A549 (cell line): ENCODE results near the gene TRIOBP. TPM values are rescaled to one million over a fixed set of nuclear protein-coding genes. Genes with fewer than 3 reads are reported as not detected.

ENCODE experiments used
- ATAC-seq, 2 experiments: fragments of 200-7000 bp in 1 of 2; fragments of >200 bp in 1 of 2; cut with Nextera tagmentation in 1 of 2; cut with Tn5 transposase in 1 of 2; 3 replicates each; pipeline versions ENCODE4 v1.8.0 to v1.9.1; 2018 to 2020; ENCODE audit warnings: mild to moderate bottlenecking in 1 of 2, moderate library complexity in 1 of 2
- CTCF ChIA-PET: fragments of 300-600 bp; sonication (Branson Sonifier 250); formaldehyde crosslinking; extraction: SDS; loops from one replicate; lab custom pipeline; 2021; ENCODE audit warnings: antibody characterized with exemption, inconsistent platforms; lab: Yijun Ruan, JAX
- POLR2A ChIA-PET: fragments of 350-600 bp; formaldehyde crosslinking; extraction: SDS; loops from one replicate; lab custom pipeline; 2021; ENCODE audit warnings: antibody characterized with exemption, inconsistent platforms; lab: Yijun Ruan, JAX
- DNase-seq, 2 experiments: peaks; one replicate each; pipeline versions ENCODE4 v3.0.0 to v3.0.0-alpha.2; 2011 to 2016; ENCODE audit warnings: low read depth in 1 of 2, low spot score in 1 of 2
- FAIRE-seq: peaks from 2 replicates; lab custom pipeline; 2011; peaks lifted over from hg19 to GRCh38; lab: Jason Lieb, UNC
- H3K27ac ChIP-seq, 2 experiments: fragments of >200 bp; sonication (Bioruptor Twin); formaldehyde crosslinking; 3 replicates each; pipeline ENCODE4 v1.5.1; 2016 to 2017
- H3K4me1 ChIP-seq: fragments of >200 bp; sonication (Bioruptor Twin); formaldehyde crosslinking; 3 replicates; pipeline ENCODE4 v1.6.1; 2016
- H3K4me2 ChIP-seq: fragments of >200 bp; sonication (Bioruptor Twin); formaldehyde crosslinking; 3 replicates; pipeline ENCODE4 v1.6.1; 2016
- H3K4me3 ChIP-seq: fragments of >200 bp; sonication (Bioruptor Twin); formaldehyde crosslinking; 3 replicates; pipeline ENCODE4 v1.5.1; 2016
- H3K9me3 ChIP-seq: fragments of >200 bp; sonication (Bioruptor Twin); formaldehyde crosslinking; 3 replicates; pipeline ENCODE4 v1.6.1; 2016
- BHLHE40 ChIP-seq: IDR thresholded peaks from 2 replicates; pipeline ENCODE4 v1.6.1; 2012; ENCODE audit warnings: low read depth, low read length, inconsistent platforms
- CBX2 ChIP-seq: fragments of 200-600 bp; sonication (generic); IDR thresholded peaks from 2 replicates; pipeline ENCODE4 v1.6.1; 2016; ENCODE audit warnings: low read depth, mild to moderate bottlenecking, borderline replicate concordance
- CBX8 ChIP-seq: fragments of 200-600 bp; sonication (generic); IDR thresholded peaks from 2 replicates; pipeline ENCODE4 v1.6.1; 2016
- CEBPB ChIP-seq, 2 experiments: fragments of >200 bp in 1 of 2; sonication (Bioruptor Twin) in 1 of 2; formaldehyde crosslinking in 1 of 2; IDR thresholded peaks; 2 replicates each; pipeline ENCODE4 v1.6.1; 2012 to 2016
- CHD2 ChIP-seq: fragments of 150-350 bp; IDR thresholded peaks from 2 replicates; pipeline ENCODE4 v1.6.1; 2014; ENCODE audit warnings: low read length; ENCODE audit not compliant: partially characterized antibody
- CHD4 ChIP-seq: fragments of 200-600 bp; sonication (generic); IDR thresholded peaks from 2 replicates; pipeline ENCODE4 v1.6.1; 2016; ENCODE audit warnings: antibody characterized with exemption, mild to moderate bottlenecking, borderline replicate concordance
- EHF ChIP-seq: fragments of 250-450 bp; sonication (Bioruptor Pico); IDR thresholded peaks from 2 replicates; pipeline ENCODE4 v1.5.0; 2020; ENCODE audit warnings: mild to moderate bottlenecking
- EHMT2 ChIP-seq: fragments of 200-600 bp; sonication (generic); IDR thresholded peaks from 2 replicates; pipeline ENCODE4 v1.6.1; 2016; ENCODE audit warnings: antibody characterized with exemption, low read depth, mild to moderate bottlenecking, moderate library complexity
- ESRRA ChIP-seq: fragments of 150-350 bp; IDR thresholded peaks from 2 replicates; pipeline ENCODE4 v1.6.1; 2014; ENCODE audit warnings: mild to moderate bottlenecking, low read length, borderline replicate concordance
- FOSB ChIP-seq: fragments of 250-450 bp; sonication (Bioruptor Pico); IDR thresholded peaks from 2 replicates; pipeline ENCODE4 v1.5.0; 2020; ENCODE audit warnings: mild to moderate bottlenecking, moderate library complexity
- FOXS1 ChIP-seq: fragments of 250-450 bp; sonication (Bioruptor Pico); IDR thresholded peaks from 2 replicates; pipeline ENCODE4 v1.5.0; 2020; ENCODE audit warnings: mild to moderate bottlenecking, moderate library complexity
- GATA3 ChIP-seq: IDR thresholded peaks from 2 replicates; pipeline ENCODE4 v1.6.1; 2012; ENCODE audit warnings: borderline replicate concordance
- HDAC2 ChIP-seq: fragments of 200-600 bp; sonication (generic); IDR thresholded peaks from 2 replicates; pipeline ENCODE4 v1.6.1; 2016
- HEYL ChIP-seq: fragments of 250-450 bp; sonication (Bioruptor Pico); IDR thresholded peaks from 2 replicates; pipeline ENCODE4 v1.8.0; 2021; ENCODE audit warnings: mild to moderate bottlenecking, moderate library complexity
- HOXA7 ChIP-seq: fragments of 250-450 bp; sonication (Bioruptor Pico); IDR thresholded peaks from 2 replicates; pipeline ENCODE4 v1.5.0; 2020; ENCODE audit warnings: mild to moderate bottlenecking, moderate library complexity
- JUNB ChIP-seq: fragments of >200 bp; sonication (Bioruptor Twin); formaldehyde crosslinking; IDR thresholded peaks from 2 replicates; pipeline ENCODE4 v1.6.1; 2016
- KDM1A ChIP-seq: fragments of 200-600 bp; sonication (generic); IDR thresholded peaks from 2 replicates; pipeline ENCODE4 v1.6.1; 2016; ENCODE audit warnings: low read depth, mild to moderate bottlenecking
- MAZ ChIP-seq: fragments of 150-350 bp; IDR thresholded peaks from 2 replicates; pipeline ENCODE4 v1.6.1; 2014; ENCODE audit warnings: antibody characterized with exemption, low read depth, low read length, borderline replicate concordance
- NFE2L2 ChIP-seq: fragments of 150-350 bp; conservative IDR thresholded peaks from 2 replicates; pipeline ENCODE4 v1.6.1; 2014; ENCODE audit warnings: low read length
- NR3C1 ChIP-seq: fragments of >200 bp; sonication (Bioruptor Twin); formaldehyde crosslinking; IDR thresholded peaks from 3 replicates; pipeline ENCODE4 v1.6.1; 2017
- POLR2A ChIP-seq: IDR thresholded peaks from 2 replicates; pipeline ENCODE4 v1.6.1; 2012; ENCODE audit warnings: mild to moderate bottlenecking, low read length
- POLR2AphosphoS2 ChIP-seq: conservative IDR thresholded peaks from 2 replicates; pipeline ENCODE4 v1.6.1; 2012; ENCODE audit warnings: low read length, improper control_type of control experiment, inconsistent platforms
- SMC3 ChIP-seq: fragments of >200 bp; sonication (Bioruptor Twin); formaldehyde crosslinking; IDR thresholded peaks from 3 replicates; pipeline ENCODE4 v1.6.1; 2018; ENCODE audit warnings: inconsistent platforms
- SREBF2 ChIP-seq: fragments of 450-650 bp; IDR thresholded peaks from 2 replicates; pipeline ENCODE4 v1.6.1; 2014; ENCODE audit warnings: mild to moderate bottlenecking, moderate library complexity
- TFCP2L1 ChIP-seq: fragments of 250-450 bp; sonication (Bioruptor Pico); IDR thresholded peaks from 2 replicates; pipeline ENCODE4 v1.5.0; 2021; ENCODE audit warnings: mild to moderate bottlenecking
- TP53 ChIP-seq: fragments of 250-450 bp; sonication (Bioruptor Pico); IDR thresholded peaks from 2 replicates; pipeline ENCODE4 v1.5.0; 2021; ENCODE audit warnings: mild to moderate bottlenecking, moderate library complexity
- USF2 ChIP-seq: fragments of 450-650 bp; IDR thresholded peaks from 2 replicates; pipeline ENCODE4 v1.6.1; 2014; ENCODE audit warnings: antibody characterized with exemption
- ZC3H11A ChIP-seq: fragments of 450-650 bp; IDR thresholded peaks from 2 replicates; pipeline ENCODE4 v1.6.1; 2014; ENCODE audit warnings: antibody characterized with exemption, mild to moderate bottlenecking
- ZNF302 ChIP-seq: fragments of 250-450 bp; sonication (Bioruptor Pico); IDR thresholded peaks from 2 replicates; pipeline ENCODE4 v1.9.0; 2021; ENCODE audit warnings: inconsistent platforms, mild to moderate bottlenecking, moderate library complexity
- ZSCAN20 ChIP-seq: fragments of 250-450 bp; sonication (Bioruptor Pico); IDR thresholded peaks from 2 replicates; pipeline ENCODE4 v1.8.0; 2022; ENCODE audit warnings: mild to moderate bottlenecking, moderate library complexity
- WGBS: methylation state at CpG from one replicate; pipeline ENCODE4 v1.1.6; 2017; ENCODE audit errors: missing lambda C conversion rate; 5-methylcytosine and 5-hydroxymethylcytosine counted together
- polyA plus RNA-seq, 4 experiments: library from polyadenylated mRNA; depleted of rRNA in 3 of 4; stranded (reverse); fragments of >200 nt; fragmentation: RNase III in 1 of 4; extraction: RNeasy Plus Mini Kit Qiagen cat#74134 plus additional on column Dnase treatment in 1 of 4; gene quantifications; 2 replicates in 3 of 4; 3 replicates in 1 of 4; pipeline ENCODE4 v1.2.3, GENCODE V29; 2011 to 2017
- TF ChIP-seq, protein P1 (sequence below): fragments of 150-350 bp; IDR thresholded peaks from 2 replicates; pipeline ENCODE4 v1.6.1; 2014; ENCODE audit warnings: low read depth, mild to moderate bottlenecking, low read length
- TF ChIP-seq, protein P2 (sequence below): IDR thresholded peaks from 2 replicates; pipeline ENCODE4 v1.6.1; 2012

The TRIOBP gene
- polyA plus RNA-seq, 2 of the 4 experiments (the other 2 are of a cell fraction), result 15.7 to 26.0 TPM

GRCh38 chr22:37669586-37669985 lies 27.3 kb upstream of the TRIOBP start (continued):
- TF ChIP-seq EHF (CRISPR knock-in tag), result no peak
- no peak for TF ChIP-seq CBX8
- no peak for TF ChIP-seq CHD2
- TF ChIP-seq USF2, result no peak
- no peak for TF ChIP-seq EHMT2

GRCh38 chr22:37672206-37672919 lies 24.5 kb upstream of the TRIOBP start:
- H3K4me1 ChIP-seq, result peaks cover 6% of the 10 kb centered on the region; the same call in 2 of the 3 replicates
- 87% methylated on average over 15 of the region's 15 CpGs for WGBS
- ChIA-PET CTCF (interaction anchor here (0.6 to 15.2 kb wide), 6 partner anchors 10 to 639 kb away, joined by 3 to 152 read pairs (median 3); partner anchors contain the start of gene PDXP), POLR2A (no interaction called here)
- H3K4me2 ChIP-seq, result no peak overlapping the region
- H3K4me3 ChIP-seq, result no peak overlapping the region
- TF ChIP-seq JUNB (no peak), BHLHE40 (no peak), POLR2A (no peak), NR3C1 (no peak), TP53 (CRISPR knock-in tag) (no peak), CEBPB (IDR thresholded peaks at IDR 0.05) (no peak), SMC3 (no peak), FOSB (no peak), GATA3 (no peak), MAZ (no peak), ESRRA (no peak), CBX2 (no peak)
- TF ChIP-seq, protein P1, sequence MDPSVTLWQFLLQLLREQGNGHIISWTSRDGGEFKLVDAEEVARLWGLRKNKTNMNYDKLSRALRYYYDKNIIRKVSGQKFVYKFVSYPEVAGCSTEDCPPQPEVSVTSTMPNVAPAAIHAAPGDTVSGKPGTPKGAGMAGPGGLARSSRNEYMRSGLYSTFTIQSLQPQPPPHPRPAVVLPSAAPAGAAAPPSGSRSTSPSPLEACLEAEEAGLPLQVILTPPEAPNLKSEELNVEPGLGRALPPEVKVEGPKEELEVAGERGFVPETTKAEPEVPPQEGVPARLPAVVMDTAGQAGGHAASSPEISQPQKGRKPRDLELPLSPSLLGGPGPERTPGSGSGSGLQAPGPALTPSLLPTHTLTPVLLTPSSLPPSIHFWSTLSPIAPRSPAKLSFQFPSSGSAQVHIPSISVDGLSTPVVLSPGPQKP, result no peak
- DNase-seq, result no peak
- no peak overlapping the region; a peak in 1 of 6 replicates for H3K27ac ChIP-seq
- no peak for ATAC-seq
- H3K9me3 ChIP-seq, result no peaks in the 10 kb centered on the region
- FAIRE-seq, result no peak

DNA sequence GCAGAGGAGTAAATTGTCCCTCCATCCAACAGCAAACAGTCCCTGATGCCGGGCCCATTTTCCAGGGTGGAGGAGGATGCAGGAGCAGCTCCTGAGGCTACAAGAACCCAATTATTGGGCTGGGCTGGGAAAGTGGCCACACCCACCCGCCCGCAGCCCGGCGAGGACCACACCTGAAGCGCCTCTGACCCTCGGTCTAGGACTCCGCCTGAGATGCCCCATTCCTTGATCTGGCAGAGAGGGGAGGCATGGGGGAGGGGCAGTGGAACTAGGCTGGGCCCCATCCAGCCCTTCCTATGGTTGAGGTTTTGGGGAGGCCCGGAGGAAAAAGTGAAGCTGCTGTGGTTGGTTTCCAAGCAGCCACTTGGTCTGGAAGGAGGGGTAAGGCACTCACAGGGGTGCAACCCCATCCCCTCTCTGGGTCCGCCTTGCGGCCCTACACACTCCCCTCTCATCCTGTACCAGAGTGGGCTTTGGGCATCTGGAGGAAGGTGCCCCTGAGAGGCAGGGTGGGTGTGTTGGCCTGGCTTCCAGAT lies 23.9 kb upstream of the TRIOBP start:
- ChIA-PET POLR2A (no interaction called here), CTCF (interaction anchor here (0.6 to 15.2 kb wide), 6 partner anchors 10 to 638 kb away, joined by 3 to 152 read pairs (median 3); partner anchors contain the start of gene PDXP)
- Histone ChIP-seq H3K27ac (no peak overlapping the region), H3K4me1 (peaks cover 13% of the 10 kb centered on the region; the same call in 2 of the 3 replicates), H3K9me3 (no peaks in the 10 kb centered on the region), H3K4me3 (no peak overlapping the region), H3K4me2 (no peak overlapping the region)
- 83% methylated on average over 4 of the region's 11 CpGs for WGBS
- ATAC-seq (no peak), FAIRE-seq (no peak), DNase-seq (no peak)
- TF ChIP-seq NFE2L2 (no peak), HDAC2 (no peak), CBX2 (no peak), TFCP2L1 (no peak), ZC3H11A (no peak), POLR2A (no peak), CBX8 (no peak), POLR2AphosphoS2 (no peak), FOXS1 (CRISPR knock-in tag) (no peak), HOXA7 (CRISPR knock-in tag) (no peak), TP53 (CRISPR knock-in tag) (no peak), ZSCAN20 (CRISPR knock-in tag) (no peak), ZNF302 (CRISPR knock-in tag) (no peak), SREBF2 (no peak), HEYL (CRISPR knock-in tag) (no peak), CHD4 (no peak), KDM1A (no peak)
- TF ChIP-seq, protein P1, result no peak
- TF ChIP-seq, protein P2, sequence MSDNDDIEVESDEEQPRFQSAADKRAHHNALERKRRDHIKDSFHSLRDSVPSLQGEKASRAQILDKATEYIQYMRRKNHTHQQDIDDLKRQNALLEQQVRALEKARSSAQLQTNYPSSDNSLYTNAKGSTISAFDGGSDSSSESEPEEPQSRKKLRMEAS, result no peak
